Tibial artery (tissue), 4 donors: ENCODE data around the gene GPATCH2L.

Experiments
- DNase-seq, 2 donors: peaks; one replicate each; pipeline ENCODE4 v3.0.0-alpha.2; 2019
- H3K27ac ChIP-seq, 2 donors: fragments of 200-600 bp; sonication (generic) in 1 of 2; 1 replicate in 1 of 2; 2 replicates in 1 of 2; pipeline ENCODE4 v1.5.1; 2018 to 2019; ENCODE audit warnings: mild to moderate bottlenecking in 1 of 2
- H3K27me3 ChIP-seq, 2 donors: fragments of 200-600 bp; sonication (generic) in 1 of 2; one replicate each; pipeline versions ENCODE4 v1.5.1 to v1.6.0; 2016 to 2019
- H3K36me3 ChIP-seq, 3 donors: fragments of 200-600 bp; sonication (generic) in 2 of 3; one replicate each; pipeline ENCODE4 v1.5.1; 2016 to 2019; ENCODE audit warnings: mild to moderate bottlenecking in 2 of 3
- H3K4me1 ChIP-seq, 4 donors: fragments of 200-600 bp; sonication (generic) in 2 of 4; 1 replicate in 3 of 4; 2 replicates in 1 of 4; pipeline ENCODE4 v1.5.1; 2016 to 2019
- H3K4me3 ChIP-seq, 2 donors: fragments of 200-600 bp; sonication (generic) in 1 of 2; 1 replicate in 1 of 2; 2 replicates in 1 of 2; pipeline ENCODE4 v1.5.1; 2018 to 2019; ENCODE audit warnings: mild to moderate bottlenecking in 2 of 2
- H3K9me3 ChIP-seq, 3 donors: fragments of 200-600 bp; sonication (generic) in 1 of 3; one replicate each; pipeline ENCODE4 v1.5.1; 2016 to 2019
- CTCF ChIP-seq, 2 experiments: fragments of 200-600 bp in 1 of 2; fragments of 450-650 bp in 1 of 2; IDR thresholded peaks; one replicate each; pipeline ENCODE4 v1.5.1; 2017 to 2019; ENCODE audit warnings: antibody characterized with exemption in 2 of 2, mild to moderate bottlenecking in 1 of 2, moderate library complexity in 1 of 2
- intact Hi-C: fragments of 100-400 bp; cut with DNase I; formaldehyde crosslinking; loops from one replicate; pipeline ENCODE4 v1.15.0; 2023; ENCODE audit warnings: low total_unique reads

Gene GPATCH2L

GRCh38 chr14:76259029-76259735 lies 107.5 kb downstream of the GPATCH2L start:
- no peak overlapping the region for H3K4me3 ChIP-seq
- TF ChIP-seq CTCF (IDR thresholded peaks at IDR 0.05), result no peak
- H3K4me1 ChIP-seq, result peaks cover 0 to 20% (median 5%) of the 10 kb centered on the region in 4 donors
- H3K27ac ChIP-seq, result no peak overlapping the region
- DNase-seq, result no peak
- no peaks in the 10 kb centered on the region for H3K9me3 ChIP-seq
- H3K36me3 ChIP-seq, result no peaks in the 10 kb centered on the region
- intact Hi-C loops, result no loop called here
- peaks cover 0 to 5% of the 10 kb centered on the region in 2 donors for H3K27me3 ChIP-seq

- Histone ChIP-seq H3K4me1 (peaks cover 0 to 20% (median 5%) of the 10 kb centered on the region in 4 donors), H3K36me3 (no peaks in the 10 kb centered on the region), H3K27ac (no peak overlapping the region), H3K27me3 (peaks cover 0 to 10% of the 10 kb centered on the region in 2 donors), H3K4me3 (no peak overlapping the region), H3K9me3 (no peaks in the 10 kb centered on the region)
- intact Hi-C loops, result no loop called here
- TF ChIP-seq CTCF (IDR thresholded peaks at IDR 0.05), result no peak
- DNase-seq, result no peak
Measured at GRCh38 chr14:76260749-76261148, 109.0 kb downstream of the GPATCH2L start.

- TF ChIP-seq CTCF (IDR thresholded peaks at IDR 0.05), result no peak
- intact Hi-C loops, result no loop called here
Measured at GRCh38 chr14:76261371-76261811, 109.7 kb downstream of the GPATCH2L start.

GRCh38 chr14:76262641-76263040 lies 110.9 kb downstream of the GPATCH2L start:
- intact Hi-C loops, result no loop called here
- H3K4me1 ChIP-seq, result peaks cover 0 to 12% (median 7%) of the 10 kb centered on the region in 4 donors
- TF ChIP-seq CTCF (IDR thresholded peaks at IDR 0.05), result no peak
- H3K27ac ChIP-seq, result no peak overlapping the region
- no peak overlapping the region for H3K4me3 ChIP-seq
- H3K9me3 ChIP-seq, result no peaks in the 10 kb centered on the region
- H3K36me3 ChIP-seq, result no peaks in the 10 kb centered on the region
- no peak for DNase-seq
- H3K27me3 ChIP-seq, result peaks cover 0 to 12% of the 10 kb centered on the region in 2 donors

More at GRCh38 chr14:76261371-76261811, 109.7 kb downstream of the GPATCH2L start:
- Histone ChIP-seq H3K27ac (no peak overlapping the region), H3K27me3 (peaks cover 0 to 12% of the 10 kb centered on the region in 2 donors), H3K9me3 (no peaks in the 10 kb centered on the region), H3K4me1 (peaks cover 0 to 19% (median 5%) of the 10 kb centered on the region in 4 donors), H3K4me3 (no peak overlapping the region), H3K36me3 (no peaks in the 10 kb centered on the region)
- no peak for DNase-seq
